Transverse colon (tissue), 4 donors: Measurements from ENCODE around the gene TGFBI. TPM values are rescaled to one million over a fixed set of nuclear protein-coding genes. Genes with fewer than 3 reads are reported as not detected.

Experiments used
- DNase-seq: peaks from one replicate; pipeline ENCODE4 v3.0.0-alpha.2; 2019
- H3K27ac ChIP-seq, 4 donors: fragments of 200-600 bp; sonication (generic); 2 replicates each; pipeline ENCODE4 v1.5.1; 2016 to 2018; ENCODE audit warnings: inconsistent platforms in 4 of 4
- H3K27me3 ChIP-seq: fragments of 200-600 bp; sonication (generic); 2 replicates; pipeline ENCODE4 v1.5.1; 2017; ENCODE audit warnings: inconsistent platforms
- H3K36me3 ChIP-seq, 4 donors: fragments of 200-600 bp; sonication (generic); 2 replicates each; pipeline ENCODE4 v1.5.1; 2017 to 2019; ENCODE audit warnings: inconsistent platforms in 4 of 4
- H3K4me1 ChIP-seq, 4 donors: fragments of 200-600 bp; sonication (generic); 2 replicates each; pipeline ENCODE4 v1.5.1; 2017 to 2020; ENCODE audit warnings: inconsistent platforms in 4 of 4
- H3K4me3 ChIP-seq, 4 donors: fragments of 200-600 bp; sonication (generic); 1 replicate in 1 of 4; 2 replicates in 3 of 4; pipeline versions ENCODE4 v1.5.1 to v1.6.1; 2017 to 2019; ENCODE audit warnings: inconsistent platforms in 4 of 4
- H3K9me3 ChIP-seq, 2 donors: fragments of 200-600 bp; sonication (generic); 2 replicates each; pipeline ENCODE4 v1.5.1; 2017 to 2019; ENCODE audit warnings: inconsistent platforms in 2 of 2
- EP300 ChIP-seq: sonication (generic); formaldehyde crosslinking; IDR thresholded peaks from one replicate; pipeline ENCODE4 v1.6.1; 2017; ENCODE audit warnings: antibody characterized with exemption, low read depth
- POLR2A ChIP-seq: fragments of 450-650 bp; IDR thresholded peaks from one replicate; pipeline ENCODE4 v1.6.1; 2016; ENCODE audit warnings: antibody characterized with exemption, mild to moderate bottlenecking, moderate library complexity
- POLR2AphosphoS5 ChIP-seq, 3 donors: sonication (generic); formaldehyde crosslinking; IDR thresholded peaks; one replicate each; pipeline ENCODE4 v1.6.1; 2016; ENCODE audit warnings: antibody characterized with exemption in 3 of 3
- WGBS, 2 donors: methylation state at CpG; one replicate each; pipeline ENCODE4 v1.1.5; 2018; ENCODE audit warnings: low coverage in 1 of 2; 5-methylcytosine and 5-hydroxymethylcytosine counted together
- in situ Hi-C, 4 donors: fragments of 200-750 bp; cut with MboI; loops; one replicate each; pipeline versions ENCODE4 v1.15.0 to v1.15.1; 2017; ENCODE audit warnings: low sequenced_read_pairs in 3 of 4, low pct_ligation_motif_present in 1 of 4, low pct_unique_long_range_greater_than_20kb in 1 of 4
- intact Hi-C: fragments of 100-400 bp; cut with DNase I; formaldehyde crosslinking; loops from one replicate; pipeline ENCODE4 v1.15.1; 2023; ENCODE audit warnings: low total_unique reads
- total RNA-seq, 4 donors: library from RNA; depleted of rRNA; stranded (reverse); fragments of >200 nt; gene quantifications; one replicate each; pipeline ENCODE4 v1.1.0, GENCODE V29; 2016
- TF ChIP-seq, protein P1 (sequence below), 5 experiments: fragments of 200-600 bp in 3 of 5; fragments of 450-650 bp in 2 of 5; sonication (generic) in 3 of 5; IDR thresholded peaks; 1 replicate in 2 of 5; 2 replicates in 3 of 5; pipeline ENCODE4 v1.5.1; 2016 to 2017; ENCODE audit warnings: antibody characterized with exemption in 5 of 5, inconsistent platforms in 3 of 5, mild to moderate bottlenecking in 2 of 5, moderate library complexity in 1 of 5

The TGFBI gene
- total RNA-seq, 4 donors from 2014 or later = 22.4 to 79.6 (median 29.8) TPM

DNA sequence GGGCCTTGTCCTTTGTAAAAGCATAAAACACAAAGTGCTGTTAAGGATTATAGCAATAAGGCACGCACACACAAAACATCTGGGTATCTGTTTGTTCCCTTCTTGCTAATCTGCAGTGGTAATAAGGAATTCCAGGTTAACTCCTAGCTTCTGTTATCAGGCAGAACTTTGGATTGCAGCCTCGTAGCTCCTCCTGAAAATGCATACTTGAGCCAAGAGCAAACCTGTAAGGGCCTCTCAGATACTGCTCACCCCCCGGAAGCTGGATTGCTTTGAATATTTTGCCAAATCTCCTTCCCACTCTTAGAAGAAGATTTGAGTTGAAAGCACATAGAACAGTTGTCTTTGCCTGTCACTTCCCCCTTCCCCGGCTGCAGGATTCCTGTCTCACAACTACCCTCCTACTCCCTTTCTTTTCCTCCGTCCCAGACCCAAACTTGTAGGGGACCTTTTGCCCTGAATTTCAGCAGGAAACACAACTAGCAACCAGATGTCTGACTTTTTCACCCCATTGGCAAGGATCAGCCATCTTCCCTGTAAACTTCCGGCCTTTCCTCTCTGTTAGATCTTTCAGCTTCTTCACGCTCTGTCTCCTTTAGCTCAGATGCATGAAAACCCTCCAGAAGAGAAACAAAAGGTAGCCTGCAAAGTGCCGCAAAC lies 75.6 kb downstream of the TGFBI start:
- intact Hi-C loops (no loop called here), in situ Hi-C loops (no loop called here)
- Histone ChIP-seq H3K27me3 (no peaks in the 10 kb centered on the region), H3K4me1 (no peaks in the 10 kb centered on the region), H3K4me3 (no peak overlapping the region), H3K36me3 (no peaks in the 10 kb centered on the region), H3K27ac (no peak overlapping the region), H3K9me3 (no peaks in the 10 kb centered on the region)
- DNase-seq = no peak
- 49 to 58% methylated on average over 6 to 8 of the region's 8 CpGs for WGBS, 2 donors
- TF ChIP-seq POLR2AphosphoS5 (IDR thresholded peaks at IDR 0.05) (no peak), POLR2A (no peak), EP300 (no peak)
- TF ChIP-seq, protein P1, sequence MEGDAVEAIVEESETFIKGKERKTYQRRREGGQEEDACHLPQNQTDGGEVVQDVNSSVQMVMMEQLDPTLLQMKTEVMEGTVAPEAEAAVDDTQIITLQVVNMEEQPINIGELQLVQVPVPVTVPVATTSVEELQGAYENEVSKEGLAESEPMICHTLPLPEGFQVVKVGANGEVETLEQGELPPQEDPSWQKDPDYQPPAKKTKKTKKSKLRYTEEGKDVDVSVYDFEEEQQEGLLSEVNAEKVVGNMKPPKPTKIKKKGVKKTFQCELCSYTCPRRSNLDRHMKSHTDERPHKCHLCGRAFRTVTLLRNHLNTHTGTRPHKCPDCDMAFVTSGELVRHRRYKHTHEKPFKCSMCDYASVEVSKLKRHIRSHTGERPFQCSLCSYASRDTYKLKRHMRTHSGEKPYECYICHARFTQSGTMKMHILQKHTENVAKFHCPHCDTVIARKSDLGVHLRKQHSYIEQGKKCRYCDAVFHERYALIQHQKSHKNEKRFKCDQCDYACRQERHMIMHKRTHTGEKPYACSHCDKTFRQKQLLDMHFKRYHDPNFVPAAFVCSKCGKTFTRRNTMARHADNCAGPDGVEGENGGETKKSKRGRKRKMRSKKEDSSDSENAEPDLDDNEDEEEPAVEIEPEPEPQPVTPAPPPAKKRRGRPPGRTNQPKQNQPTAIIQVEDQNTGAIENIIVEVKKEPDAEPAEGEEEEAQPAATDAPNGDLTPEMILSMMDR (IDR thresholded peaks at IDR 0.05) = no peak

DNA sequence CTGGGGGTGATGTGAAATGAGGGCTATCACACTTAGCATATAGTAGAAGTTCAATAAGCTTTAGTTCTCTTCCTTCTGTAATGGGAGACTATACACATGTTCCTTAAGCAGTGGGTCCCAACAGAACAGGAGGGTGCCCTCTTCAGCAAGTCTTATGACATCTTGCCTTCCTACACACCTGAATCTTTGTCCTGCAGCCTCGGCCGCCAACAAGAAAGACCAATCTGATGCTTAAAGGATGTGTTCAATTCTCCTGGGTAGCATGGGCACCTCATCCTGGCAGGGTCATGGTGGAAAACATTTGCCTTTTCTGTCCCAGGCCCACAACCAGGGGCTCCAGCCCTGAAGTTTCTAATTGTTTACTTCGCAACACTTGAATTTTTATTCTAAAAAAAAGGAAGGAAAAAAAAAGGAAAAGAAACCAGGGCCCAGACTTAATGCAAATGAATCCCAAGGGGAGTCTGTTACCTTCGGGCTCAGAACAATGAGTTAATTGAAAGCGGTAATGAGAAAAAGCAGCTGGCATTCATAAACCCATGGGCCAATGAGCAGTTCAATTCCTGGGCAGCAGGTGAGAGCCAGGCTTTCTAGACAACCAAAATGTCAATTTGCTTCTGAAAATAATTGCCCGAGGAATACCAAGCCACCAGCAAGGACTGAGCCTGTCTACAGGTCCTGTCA lies 77.7 kb downstream of the TGFBI start:
- 74% methylated on average over 3 to 6 of the region's 6 CpGs for WGBS, 2 donors
- Histone ChIP-seq H3K4me1 (no peaks in the 10 kb centered on the region), H3K4me3 (no peak overlapping the region), H3K27ac (no peak overlapping the region), H3K27me3 (no peaks in the 10 kb centered on the region), H3K9me3 (no peaks in the 10 kb centered on the region), H3K36me3 (no peaks in the 10 kb centered on the region)
- intact Hi-C loops = no loop called here
- TF ChIP-seq, protein P1 (IDR thresholded peaks at IDR 0.05) = no peak
- TF ChIP-seq POLR2A (no peak), EP300 (no peak)
- DNase-seq = no peak
- in situ Hi-C loops = no loop called here

DNA sequence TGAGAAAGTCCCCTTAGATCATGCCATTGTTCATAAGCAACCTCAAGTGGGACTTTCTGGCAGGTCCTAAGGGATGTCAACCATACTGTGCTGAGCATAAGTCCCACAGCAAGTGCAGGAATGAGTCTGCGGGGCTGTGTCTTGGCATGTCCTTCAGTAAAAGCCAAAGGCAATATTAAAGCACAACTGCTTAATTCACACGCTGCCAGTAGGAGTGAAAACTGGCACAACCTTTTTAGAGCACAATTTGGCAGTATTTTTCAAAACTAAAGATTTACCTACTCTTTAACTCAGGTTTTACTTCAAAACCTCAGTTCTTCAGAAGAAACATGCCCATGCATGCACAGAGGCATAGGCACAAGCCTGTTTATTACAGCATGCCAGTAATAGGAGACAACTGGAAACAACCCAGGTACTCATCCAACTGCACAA lies 79.4 kb downstream of the TGFBI start:
- no peak for DNase-seq
- WGBS, 2 donors = 78% methylated on average over 2 of the region's 2 CpGs; no CpG with 5 or more reads in 1 of the 2 donors
- TF ChIP-seq POLR2AphosphoS5 (IDR thresholded peaks at IDR 0.05) (no peak), EP300 (no peak), POLR2A (no peak)
- TF ChIP-seq, protein P1 (IDR thresholded peaks at IDR 0.05) = no peak
- intact Hi-C loops = no loop called here
- Histone ChIP-seq H3K27ac (no peak overlapping the region), H3K36me3 (no peaks in the 10 kb centered on the region), H3K27me3 (no peaks in the 10 kb centered on the region), H3K4me3 (no peak overlapping the region), H3K9me3 (no peaks in the 10 kb centered on the region), H3K4me1 (no peaks in the 10 kb centered on the region)
- in situ Hi-C loops = no loop called here

DNA sequence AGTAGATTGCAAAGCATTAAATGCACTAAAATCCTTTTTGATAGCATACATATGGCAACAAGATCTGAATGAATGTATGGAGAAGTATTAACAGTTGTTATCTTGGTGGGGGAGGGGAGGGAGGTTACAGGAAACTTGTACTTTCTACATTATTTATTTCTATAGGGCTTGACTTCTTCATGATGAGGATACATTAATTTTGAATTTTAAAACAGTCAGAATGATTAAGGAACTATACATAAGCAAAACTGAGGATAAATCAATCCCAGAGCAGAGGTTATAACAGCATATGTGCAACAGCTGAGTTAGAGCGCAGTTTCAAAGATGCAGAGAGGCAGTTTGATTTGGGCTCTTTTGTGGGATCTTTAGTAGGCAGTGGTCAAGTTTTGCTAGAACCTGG lies 80.0 kb downstream of the TGFBI start:
- intact Hi-C loops = no loop called here

More for the DNA sequence above, 80.0 kb downstream of the TGFBI start:
- no peaks in the 10 kb centered on the region for H3K27me3 ChIP-seq
- no peaks in the 10 kb centered on the region for H3K36me3 ChIP-seq
- TF ChIP-seq POLR2A (no peak), POLR2AphosphoS5 (IDR thresholded peaks at IDR 0.05) (no peak), EP300 (no peak)
- TF ChIP-seq, protein P1 (IDR thresholded peaks at IDR 0.05) = no peak
- DNase-seq = no peak
- WGBS, 2 donors = 83 to 97% methylated on average over 1 of the region's 1 CpG
- H3K27ac ChIP-seq = no peak overlapping the region
- in situ Hi-C loops = no loop called here
- H3K9me3 ChIP-seq = no peaks in the 10 kb centered on the region
- no peak overlapping the region for H3K4me3 ChIP-seq
- no peaks in the 10 kb centered on the region for H3K4me1 ChIP-seq
